ENCODE measurements around the gene RAB11FIP3. TPM values are rescaled to one million over a fixed set of nuclear protein-coding genes. Genes with fewer than 3 reads are reported as not detected.

Gene RAB11FIP3
- total and polyA plus RNA-seq, 2 of the 13 experiments (the other 11 are each of a cell fraction or from before 2014, with no cell fraction given), result 34.3 to 57.6 TPM

DNA sequence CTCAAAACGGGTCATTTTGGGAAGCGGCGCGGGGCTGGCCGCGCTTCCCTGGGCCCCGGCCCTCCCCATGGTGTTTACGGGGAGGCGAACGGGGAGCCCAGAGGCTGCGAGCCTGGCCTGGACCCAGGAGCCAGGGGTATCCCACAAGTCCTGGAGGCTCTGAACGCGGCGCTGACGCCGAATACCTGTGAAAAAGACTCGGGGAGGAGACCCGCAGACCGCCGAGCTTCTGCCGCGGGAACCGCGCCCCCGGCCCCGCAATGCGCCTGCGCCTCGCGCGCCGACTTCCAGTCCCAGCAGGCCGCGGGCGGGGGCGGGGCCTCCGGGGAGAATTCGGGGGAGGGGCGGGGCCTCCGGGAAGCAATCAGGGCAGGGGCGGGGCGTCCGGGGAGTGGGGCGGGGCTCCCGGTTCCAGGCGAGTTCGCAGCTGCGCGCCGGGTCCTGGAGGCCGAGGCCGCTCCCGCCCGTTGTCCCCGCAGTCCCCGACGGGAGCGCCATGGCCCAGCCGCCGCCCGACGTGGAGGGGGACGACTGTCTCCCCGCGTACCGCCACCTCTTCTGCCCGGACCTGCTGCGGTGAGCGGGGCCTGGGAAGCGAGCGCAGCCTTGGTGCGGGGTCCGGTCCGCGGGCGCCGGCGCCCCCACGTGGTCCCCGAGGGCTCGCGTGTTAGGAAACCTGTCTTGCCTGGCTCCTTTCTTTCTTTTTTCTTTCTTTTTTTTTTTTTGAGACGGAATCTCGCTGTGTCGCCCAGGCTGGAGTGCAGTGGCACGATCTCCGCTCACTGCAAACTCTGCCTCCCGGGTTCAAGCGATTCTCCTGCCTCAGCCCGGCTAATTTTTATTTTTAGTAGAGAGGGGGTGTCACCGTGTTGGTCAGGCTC lies 23.7 kb upstream of the RAB11FIP3 start, which contains the start of gene DECR2 (continued):
- TF ChIP-seq PREB (CRISPR knock-in tag; IDR thresholded peaks at IDR 0.05) (no peak), TCF7L2 (IDR thresholded peaks at IDR 0.05; ENCODE audit: low read depth, low read length) (no peak), ATF7 (IDR thresholded peaks at IDR 0.05) (no peak), ATF7 (CRISPR knock-in tag; IDR thresholded peaks at IDR 0.05) (no peak), ZNF558 (CRISPR knock-in tag; IDR thresholded peaks at IDR 0.05; ENCODE audit: borderline replicate concordance) (0 out of 2 replicates have a peak, but pooled peaks have one; percentile 51), ARID2 (CRISPR knock-in tag; IDR thresholded peaks at IDR 0.05; ENCODE audit: borderline replicate concordance) (no peak), ESRRA (CRISPR knock-in tag; IDR thresholded peaks at IDR 0.05; ENCODE audit: low read depth) (peak; percentile 49; the same call in 1 of the 2 replicates), KDM2A (CRISPR knock-in tag; IDR thresholded peaks at IDR 0.05; ENCODE audit: borderline replicate concordance, low read depth) (peak; percentile 98)

DNA sequence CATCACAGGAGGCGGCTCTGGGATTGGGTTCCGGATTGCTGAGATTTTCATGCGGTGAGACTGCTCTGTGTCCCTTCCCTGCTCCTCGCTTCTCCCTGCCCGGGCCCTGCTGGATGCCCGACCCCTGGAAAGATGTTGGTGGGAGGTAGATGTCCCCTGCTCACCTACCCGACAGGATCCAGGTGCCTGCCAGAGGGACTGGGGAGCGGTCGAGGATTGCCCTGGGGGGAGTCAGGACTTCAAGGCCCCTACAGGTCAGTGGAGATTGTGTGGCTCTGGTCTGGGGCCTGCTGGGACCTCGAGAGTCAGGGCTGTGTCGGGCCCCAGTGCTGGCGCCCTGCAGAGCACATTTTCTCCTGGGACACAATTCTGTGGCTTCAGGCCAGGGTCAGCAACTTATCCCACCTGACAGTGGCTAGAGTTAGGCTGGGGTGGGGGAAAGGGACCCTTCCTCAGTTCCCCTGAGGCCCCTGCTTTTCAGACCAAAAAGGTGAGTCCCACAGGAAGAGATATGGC lies 20.4 kb upstream of the RAB11FIP3 start:
- H3K9me3 ChIP-seq (ENCODE audit: low read length), result no peaks in the 10 kb centered on the region
- H3K9ac ChIP-seq (ENCODE audit: insufficient read depth, low read depth, low read length), result peak overlapping the region; percentile 75
- no peaks in the 10 kb centered on the region for H3K27me3 ChIP-seq (ENCODE audit: control insufficient read depth in 1 of 2, insufficient read depth in 2 of 2, low read length in 2 of 2)
- peaks cover 6% of the 10 kb centered on the region for H3K79me2 ChIP-seq (ENCODE audit: insufficient read depth, low read length)
- H3K4me1 ChIP-seq (ENCODE audit: insufficient read depth, low read length), result peaks cover 51% of the 10 kb centered on the region
- H4K20me1 ChIP-seq (ENCODE audit: insufficient read depth, low read length), result no peaks in the 10 kb centered on the region
- TSS peak; percentile 79 for BruUV-seq (replicated peaks)
- H3K27ac ChIP-seq (ENCODE audit: extremely low read length, insufficient read depth, low read length), result peak overlapping the region; percentile 86
- DNase-seq (ENCODE audit: low spot score), result no peak
- in situ Hi-C loops (cut with HindIII; ENCODE audit: extremely low pct_ligation_motif_present, low pct_unique_long_range_greater_than_20kb), result no loop called here
- peak overlapping the region; percentile 24 to 63 (median 39) for H3K4me3 ChIP-seq (replicated peaks in 1 of 3; ENCODE audit: insufficient read depth in 1 of 3, low read depth in 2 of 3, low read length in 3 of 3)
- H3K36me3 ChIP-seq (replicated peaks in 1 of 2; ENCODE audit: control insufficient read depth in 1 of 2, insufficient read depth in 2 of 2, low read length in 2 of 2), result peaks cover 0 to 9% of the 10 kb centered on the region in 2 experiments; a peak in 2 of 5 replicates
- ChIA-PET POLR2A (interaction anchor here (0.8 to 3.1 kb wide), 9 partner anchors 9 to 129 kb away, joined by 3 to 18 read pairs (median 6); partner anchors contain the start of gene CAPN15), CTCF (ENCODE audit: low intra/inter-chr PET ratio, low total read pairs) (no interaction called here)
- peak; percentile 64 for ATAC-seq
- intact Hi-C loops (cut with micrococcal nuclease; ENCODE audit: unreplicated experiment), result loop anchor here (2.0 kb wide), 2 partner anchors 20 to 70 kb away; partner anchors contain the start of gene RAB11FIP3
- peak overlapping the region; percentile 77 for H3K4me2 ChIP-seq (ENCODE audit: low read depth, low read length)
- no peak overlapping the region for H2AFZ ChIP-seq (ENCODE audit: low read length)
- no peak for FAIRE-seq
- 0% methylated on average over 5 of the region's 12 CpGs for WGBS (ENCODE audit: low lambda C conversion rate)
- peak; percentile 61; the same call in 1 of the 2 replicates for TF ChIP-seq KDM5B (CRISPR knock-in tag; IDR thresholded peaks at IDR 0.05; ENCODE audit: borderline replicate concordance)
- TF ChIP-seq ZNF639 (CRISPR knock-in tag; conservative IDR thresholded peaks at IDR 0.05), result 0 out of 2 replicates have a peak, but pooled peaks have one; percentile 15
- TF ChIP-seq MTA1 (CRISPR knock-in tag; IDR thresholded peaks at IDR 0.05; ENCODE audit: borderline replicate concordance), result no peak
- no peak for TF ChIP-seq ZNF792 (CRISPR knock-in tag; IDR thresholded peaks at IDR 0.05)
- no peak for TF ChIP-seq CBX2 (IDR thresholded peaks at IDR 0.05; ENCODE audit: low read depth, low read length)
- no peak for TF ChIP-seq CBX2 (CRISPR knock-in tag; IDR thresholded peaks at IDR 0.05; ENCODE audit: low read depth)
- TF ChIP-seq ZNF501 (CRISPR knock-in tag; IDR thresholded peaks at IDR 0.05), result peak; percentile 66; the same call in 1 of the 2 replicates
- no peak for TF ChIP-seq XRCC5 (optimal IDR thresholded peaks at IDR 0.05; ENCODE audit: low read length)
- TF ChIP-seq TGIF2 (CRISPR knock-in tag; IDR thresholded peaks at IDR 0.05), result no peak
- peak; percentile 70 for TF ChIP-seq ZFX (CRISPR knock-in tag; IDR thresholded peaks at IDR 0.05; ENCODE audit: low read depth)
- TF ChIP-seq DNMT3B (CRISPR knock-in tag; conservative IDR thresholded peaks at IDR 0.05), result 0 out of 2 replicates have a peak, but pooled peaks have one; percentile 43
- TF ChIP-seq ZNF432 (CRISPR knock-in tag; IDR thresholded peaks at IDR 0.05; ENCODE audit: borderline replicate concordance), result no peak
- TF ChIP-seq FOXC1 (CRISPR knock-in tag; IDR thresholded peaks at IDR 0.05; ENCODE audit: borderline replicate concordance), result 0 out of 2 replicates have a peak, but pooled peaks have one; percentile 52
